ENCODE results near the gene BTBD9.

BTBD9 gene

GRCh38 chr6:38391626-38392579 lies 247.8 kb downstream of the BTBD9 start (continued):
- TF ChIP-seq CSDC2 (CRISPR knock-in tag; IDR thresholded peaks at IDR 0.05) (no peak), ESRRG (CRISPR knock-in tag; IDR thresholded peaks at IDR 0.05) (no peak), OSR1 (CRISPR knock-in tag; IDR thresholded peaks at IDR 0.05) (no peak), RARB (CRISPR knock-in tag; IDR thresholded peaks at IDR 0.05) (no peak)
- TF ChIP-seq, protein P1, sequence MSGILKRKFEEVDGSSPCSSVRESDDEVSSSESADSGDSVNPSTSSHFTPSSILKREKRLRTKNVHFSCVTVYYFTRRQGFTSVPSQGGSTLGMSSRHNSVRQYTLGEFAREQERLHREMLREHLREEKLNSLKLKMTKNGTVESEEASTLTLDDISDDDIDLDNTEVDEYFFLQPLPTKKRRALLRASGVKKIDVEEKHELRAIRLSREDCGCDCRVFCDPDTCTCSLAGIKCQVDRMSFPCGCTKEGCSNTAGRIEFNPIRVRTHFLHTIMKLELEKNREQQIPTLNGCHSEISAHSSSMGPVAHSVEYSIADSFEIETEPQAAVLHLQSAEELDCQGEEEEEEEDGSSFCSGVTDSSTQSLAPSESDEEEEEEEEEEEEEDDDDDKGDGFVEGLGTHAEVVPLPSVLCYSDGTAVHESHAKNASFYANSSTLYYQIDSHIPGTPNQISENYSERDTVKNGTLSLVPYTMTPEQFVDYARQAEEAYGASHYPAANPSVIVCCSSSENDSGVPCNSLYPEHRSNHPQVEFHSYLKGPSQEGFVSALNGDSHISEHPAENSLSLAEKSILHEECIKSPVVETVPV (CRISPR knock-in tag; IDR thresholded peaks at IDR 0.05) = no peak

- peak; percentile 73 for ATAC-seq
- TF ChIP-seq RARB (CRISPR knock-in tag; IDR thresholded peaks at IDR 0.05) = no peak
- TF ChIP-seq CSDC2 (CRISPR knock-in tag; IDR thresholded peaks at IDR 0.05) = no peak
Measured at GRCh38 chr6:38391206-38391605, 248.5 kb downstream of the BTBD9 start.

DNA sequence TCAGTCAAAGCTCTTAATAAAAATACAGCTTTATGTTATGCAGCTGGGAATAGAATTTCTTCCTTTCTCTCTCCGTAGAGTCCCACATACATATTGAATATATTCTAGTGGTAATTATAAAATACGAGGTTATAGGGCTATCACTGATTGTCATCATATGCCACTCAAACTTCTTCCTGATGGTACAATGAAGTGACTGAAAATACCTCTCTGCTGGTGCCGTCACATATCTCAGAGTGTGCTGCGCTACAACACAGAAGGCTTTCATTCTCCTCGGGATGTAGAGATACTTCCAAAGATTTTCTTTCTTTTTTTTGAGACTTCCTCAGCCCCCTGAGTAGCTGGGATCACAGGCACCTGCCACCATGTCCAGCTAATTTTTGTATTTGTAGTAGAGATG lies 249.9 kb downstream of the BTBD9 start:
- no peak for TF ChIP-seq PPARA (CRISPR knock-in tag; IDR thresholded peaks at IDR 0.05; ENCODE audit: borderline replicate concordance)
- no peak for TF ChIP-seq ZNF70 (CRISPR knock-in tag; IDR thresholded peaks at IDR 0.05)
- TF ChIP-seq ZFP3 (CRISPR knock-in tag; IDR thresholded peaks at IDR 0.05) = no peak
- TF ChIP-seq CSDC2 (CRISPR knock-in tag; IDR thresholded peaks at IDR 0.05) = no peak
- TF ChIP-seq TCF4 (CRISPR knock-in tag; IDR thresholded peaks at IDR 0.05; ENCODE audit: borderline replicate concordance) = no peak
- no peak for TF ChIP-seq SNAI2 (CRISPR knock-in tag; IDR thresholded peaks at IDR 0.05)
- TF ChIP-seq, protein P2, sequence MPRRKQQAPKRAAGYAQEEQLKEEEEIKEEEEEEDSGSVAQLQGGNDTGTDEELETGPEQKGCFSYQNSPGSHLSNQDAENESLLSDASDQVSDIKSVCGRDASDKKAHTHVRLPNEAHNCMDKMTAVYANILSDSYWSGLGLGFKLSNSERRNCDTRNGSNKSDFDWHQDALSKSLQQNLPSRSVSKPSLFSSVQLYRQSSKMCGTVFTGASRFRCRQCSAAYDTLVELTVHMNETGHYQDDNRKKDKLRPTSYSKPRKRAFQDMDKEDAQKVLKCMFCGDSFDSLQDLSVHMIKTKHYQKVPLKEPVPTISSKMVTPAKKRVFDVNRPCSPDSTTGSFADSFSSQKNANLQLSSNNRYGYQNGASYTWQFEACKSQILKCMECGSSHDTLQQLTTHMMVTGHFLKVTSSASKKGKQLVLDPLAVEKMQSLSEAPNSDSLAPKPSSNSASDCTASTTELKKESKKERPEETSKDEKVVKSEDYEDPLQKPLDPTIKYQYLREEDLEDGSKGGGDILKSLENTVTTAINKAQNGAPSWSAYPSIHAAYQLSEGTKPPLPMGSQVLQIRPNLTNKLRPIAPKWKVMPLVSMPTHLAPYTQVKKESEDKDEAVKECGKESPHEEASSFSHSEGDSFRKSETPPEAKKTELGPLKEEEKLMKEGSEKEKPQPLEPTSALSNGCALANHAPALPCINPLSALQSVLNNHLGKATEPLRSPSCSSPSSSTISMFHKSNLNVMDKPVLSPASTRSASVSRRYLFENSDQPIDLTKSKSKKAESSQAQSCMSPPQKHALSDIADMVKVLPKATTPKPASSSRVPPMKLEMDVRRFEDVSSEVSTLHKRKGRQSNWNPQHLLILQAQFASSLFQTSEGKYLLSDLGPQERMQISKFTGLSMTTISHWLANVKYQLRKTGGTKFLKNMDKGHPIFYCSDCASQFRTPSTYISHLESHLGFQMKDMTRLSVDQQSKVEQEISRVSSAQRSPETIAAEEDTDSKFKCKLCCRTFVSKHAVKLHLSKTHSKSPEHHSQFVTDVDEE (CRISPR knock-in tag; IDR thresholded peaks at IDR 0.05) = no peak
- TF ChIP-seq ZC3H10 (CRISPR knock-in tag; IDR thresholded peaks at IDR 0.05) = no peak
- TF ChIP-seq OSR1 (CRISPR knock-in tag; IDR thresholded peaks at IDR 0.05) = no peak
- TF ChIP-seq ZNF8 (CRISPR knock-in tag; IDR thresholded peaks at IDR 0.05) = no peak
- no peak for TF ChIP-seq ARNTL (CRISPR knock-in tag; IDR thresholded peaks at IDR 0.05; ENCODE audit: borderline replicate concordance, low read depth)
- no peak for TF ChIP-seq TOX (CRISPR knock-in tag; IDR thresholded peaks at IDR 0.05; ENCODE audit: borderline replicate concordance)
- no peak for TF ChIP-seq ZFP30 (CRISPR knock-in tag; IDR thresholded peaks at IDR 0.05)
- no peak for TF ChIP-seq ESRRG (CRISPR knock-in tag; IDR thresholded peaks at IDR 0.05)
- TF ChIP-seq, protein P1 (CRISPR knock-in tag; IDR thresholded peaks at IDR 0.05) = no peak
- no peak for TF ChIP-seq RARB (CRISPR knock-in tag; IDR thresholded peaks at IDR 0.05)
- TF ChIP-seq, protein P3, sequence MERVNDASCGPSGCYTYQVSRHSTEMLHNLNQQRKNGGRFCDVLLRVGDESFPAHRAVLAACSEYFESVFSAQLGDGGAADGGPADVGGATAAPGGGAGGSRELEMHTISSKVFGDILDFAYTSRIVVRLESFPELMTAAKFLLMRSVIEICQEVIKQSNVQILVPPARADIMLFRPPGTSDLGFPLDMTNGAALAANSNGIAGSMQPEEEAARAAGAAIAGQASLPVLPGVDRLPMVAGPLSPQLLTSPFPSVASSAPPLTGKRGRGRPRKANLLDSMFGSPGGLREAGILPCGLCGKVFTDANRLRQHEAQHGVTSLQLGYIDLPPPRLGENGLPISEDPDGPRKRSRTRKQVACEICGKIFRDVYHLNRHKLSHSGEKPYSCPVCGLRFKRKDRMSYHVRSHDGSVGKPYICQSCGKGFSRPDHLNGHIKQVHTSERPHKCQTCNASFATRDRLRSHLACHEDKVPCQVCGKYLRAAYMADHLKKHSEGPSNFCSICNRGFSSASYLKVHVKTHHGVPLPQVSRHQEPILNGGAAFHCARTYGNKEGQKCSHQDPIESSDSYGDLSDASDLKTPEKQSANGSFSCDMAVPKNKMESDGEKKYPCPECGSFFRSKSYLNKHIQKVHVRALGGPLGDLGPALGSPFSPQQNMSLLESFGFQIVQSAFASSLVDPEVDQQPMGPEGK (CRISPR knock-in tag; IDR thresholded peaks at IDR 0.05; ENCODE audit: borderline replicate concordance) = no peak
- TF ChIP-seq BACH2 (CRISPR knock-in tag; IDR thresholded peaks at IDR 0.05; ENCODE audit: borderline replicate concordance) = no peak
- ATAC-seq = no peak

DNA sequence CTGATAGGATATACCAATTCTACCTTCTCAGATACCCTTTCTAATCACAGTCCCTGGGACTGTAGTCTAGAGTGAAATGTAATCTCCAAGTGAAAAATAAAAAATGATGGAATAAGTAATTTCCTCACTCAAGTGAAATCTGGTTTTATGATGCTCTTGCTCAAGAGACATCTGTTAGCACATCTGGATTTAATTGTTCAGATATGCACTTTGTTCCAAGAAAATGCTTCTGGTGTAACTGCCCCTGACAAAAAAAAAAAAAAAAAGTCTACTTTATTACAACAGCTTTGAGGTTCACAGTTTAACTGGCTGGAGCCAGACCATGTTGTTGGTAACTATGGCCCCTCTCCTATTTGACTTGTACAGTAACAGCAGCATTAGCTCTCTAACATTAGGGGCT lies 251.8 kb downstream of the BTBD9 start:
- peak; percentile 79; the same call in 1 of the 2 replicates for TF ChIP-seq TCF4 (CRISPR knock-in tag; IDR thresholded peaks at IDR 0.05; ENCODE audit: borderline replicate concordance)
- no peak for TF ChIP-seq GLIS3 (CRISPR knock-in tag; IDR thresholded peaks at IDR 0.05)
- ATAC-seq = peak; percentile 78
